IPS-15b (cell line): Measurements from ENCODE around the gene CRYBB3.
"Not testable (repeated sequence)": the region's sequence is repeated elsewhere in the genome, so short reads cannot be mapped to it uniquely, and the experiment has no call there.

Experiments used
- H3K27me3 ChIP-seq: one replicate; pipeline ENCODE4 v1.6.1; 2013; ENCODE audit warnings: low read length; ENCODE audit not compliant: control insufficient read depth, insufficient read depth
- H3K36me3 ChIP-seq: one replicate; pipeline ENCODE4 v1.6.1; 2013; ENCODE audit warnings: low read length; ENCODE audit not compliant: control insufficient read depth, insufficient read depth
- H3K4me1 ChIP-seq: one replicate; pipeline ENCODE4 v1.6.1; 2013; ENCODE audit warnings: mild to moderate bottlenecking, low read length; ENCODE audit not compliant: control insufficient read depth, insufficient read depth
- H3K4me3 ChIP-seq: one replicate; pipeline ENCODE4 v1.5.1; 2013; ENCODE audit warnings: low read depth, low read length
- H3K9ac ChIP-seq: one replicate; pipeline ENCODE4 v1.6.1; 2013; ENCODE audit warnings: low read depth, mild to moderate bottlenecking, low read length
- H3K9me3 ChIP-seq: one replicate; pipeline ENCODE4 v1.6.1; 2013; ENCODE audit warnings: mild to moderate bottlenecking, low read length; ENCODE audit not compliant: control insufficient read depth, insufficient read depth

Gene CRYBB3

DNA sequence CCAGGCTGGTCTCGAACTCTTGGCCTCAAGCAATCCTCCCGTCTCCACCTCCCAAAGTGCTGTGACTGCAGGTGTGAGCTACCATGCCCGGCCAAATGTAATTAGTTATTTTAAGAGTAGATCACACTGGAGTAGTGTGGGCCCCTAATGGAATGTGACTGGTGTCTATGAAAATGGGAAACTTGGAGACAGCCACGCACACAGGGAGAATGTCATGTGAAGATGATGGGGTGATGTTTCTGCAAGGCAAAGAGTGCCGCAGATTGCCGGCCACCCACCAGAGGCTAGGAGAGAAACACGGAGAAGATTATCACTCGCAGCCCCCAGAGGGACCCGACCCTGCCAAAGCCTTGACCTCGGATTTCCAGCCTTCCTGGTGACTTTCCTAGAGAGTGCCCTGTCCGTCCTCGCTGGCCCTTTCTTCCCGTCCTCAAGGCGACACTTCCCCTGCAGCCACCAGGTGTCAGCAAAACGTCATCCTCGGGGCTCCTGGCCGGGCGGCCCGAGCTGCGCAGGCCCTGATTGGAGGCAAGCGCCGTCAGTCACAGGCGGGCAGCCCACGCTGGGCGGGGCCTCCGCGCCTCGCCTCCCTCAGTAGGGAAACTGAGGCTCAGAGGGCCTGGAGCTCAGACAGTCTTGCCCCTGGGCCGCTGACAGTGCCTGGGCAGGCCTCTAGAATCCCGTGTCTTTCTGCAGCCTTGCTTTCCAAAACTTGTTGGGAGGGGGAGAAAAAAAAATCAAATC, 36.1 kb downstream of the CRYBB3 start:
- H3K4me3 ChIP-seq: peak overlapping the region; percentile 13
- H3K9me3 ChIP-seq: no peaks in the 10 kb centered on the region
- no peaks in the 10 kb centered on the region for H3K36me3 ChIP-seq

DNA sequence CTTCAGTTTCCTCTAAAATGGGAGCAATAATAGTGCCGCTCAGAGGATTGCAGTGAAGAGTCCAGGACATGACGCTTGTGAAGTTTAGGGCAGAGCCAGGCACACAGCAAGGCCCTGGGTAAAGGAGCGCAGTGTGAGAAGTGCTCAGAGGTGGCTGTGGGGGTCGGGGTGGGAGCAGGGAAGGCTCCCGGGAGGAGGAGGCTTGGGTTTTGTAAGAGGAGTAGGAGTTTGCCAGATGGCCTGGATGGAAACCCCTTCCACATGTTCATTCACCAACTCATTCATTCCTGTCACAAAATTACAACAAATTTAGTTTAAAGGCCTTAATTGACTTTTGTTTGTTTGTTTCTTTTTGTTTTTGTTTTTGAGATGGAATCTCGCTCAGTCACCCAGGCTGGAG, 36.8 kb downstream of the CRYBB3 start:
- Histone ChIP-seq H3K4me1 (no peaks in the 10 kb centered on the region), H3K4me3 (peak overlapping the region; percentile 13), H3K27me3 (no peaks in the 10 kb centered on the region), H3K36me3 (no peaks in the 10 kb centered on the region), H3K9me3 (no peaks in the 10 kb centered on the region), H3K9ac (no peak overlapping the region)

More for the DNA sequence above, 36.1 kb downstream of the CRYBB3 start:
- H3K4me1 ChIP-seq: no peaks in the 10 kb centered on the region
- no peak overlapping the region for H3K9ac ChIP-seq
- no peaks in the 10 kb centered on the region for H3K27me3 ChIP-seq

DNA sequence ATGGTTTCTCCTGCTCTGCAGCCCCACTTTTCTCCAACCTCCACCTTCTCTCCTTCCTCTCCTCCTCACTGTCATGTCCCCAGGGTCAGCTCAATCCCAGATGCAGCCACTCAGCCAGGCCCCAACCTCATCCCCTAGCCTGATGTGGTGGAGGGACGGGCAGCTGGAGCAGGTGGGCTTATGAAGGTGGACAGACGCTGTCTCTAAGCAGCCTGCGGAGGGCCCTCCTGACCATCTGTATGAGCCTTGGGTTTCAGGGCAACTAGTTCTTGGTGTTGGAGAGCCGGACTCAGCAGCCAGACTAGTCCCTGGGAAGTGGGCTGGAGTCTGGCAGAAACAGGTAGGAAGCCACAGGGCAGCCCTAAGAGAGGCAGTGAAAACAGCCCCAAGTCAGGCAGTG, 37.8 kb downstream of the CRYBB3 start:
- H3K27me3 ChIP-seq: no peaks in the 10 kb centered on the region
- no peaks in the 10 kb centered on the region for H3K36me3 ChIP-seq
- no peak overlapping the region for H3K9ac ChIP-seq
- H3K9me3 ChIP-seq: no peaks in the 10 kb centered on the region
- no peak overlapping the region for H3K4me3 ChIP-seq
- no peaks in the 10 kb centered on the region for H3K4me1 ChIP-seq

DNA sequence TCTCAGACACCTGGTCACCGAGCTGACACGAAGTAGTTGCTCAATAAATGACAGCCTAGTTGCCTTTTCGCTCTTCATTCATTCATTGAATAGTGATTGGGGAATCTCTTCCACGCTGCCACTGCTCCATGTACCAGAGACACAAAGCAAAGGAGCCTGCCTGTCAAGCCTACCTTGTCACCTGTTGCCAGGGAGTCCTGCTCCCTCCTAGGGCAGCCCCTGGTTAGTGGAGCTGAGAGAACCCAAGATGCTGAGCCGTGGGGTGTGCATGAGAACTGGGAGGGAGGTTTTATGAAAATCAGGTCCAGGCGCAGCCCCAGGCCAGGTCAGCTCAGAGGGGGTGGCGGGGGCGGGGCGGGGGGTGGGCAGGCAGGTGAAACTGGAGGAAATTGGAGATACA, 38.4 kb downstream of the CRYBB3 start:
- not testable (repeated sequence) for H3K4me3 ChIP-seq, H3K27me3 ChIP-seq, H3K9ac ChIP-seq, H3K4me1 ChIP-seq, H3K9me3 ChIP-seq, H3K36me3 ChIP-seq

DNA sequence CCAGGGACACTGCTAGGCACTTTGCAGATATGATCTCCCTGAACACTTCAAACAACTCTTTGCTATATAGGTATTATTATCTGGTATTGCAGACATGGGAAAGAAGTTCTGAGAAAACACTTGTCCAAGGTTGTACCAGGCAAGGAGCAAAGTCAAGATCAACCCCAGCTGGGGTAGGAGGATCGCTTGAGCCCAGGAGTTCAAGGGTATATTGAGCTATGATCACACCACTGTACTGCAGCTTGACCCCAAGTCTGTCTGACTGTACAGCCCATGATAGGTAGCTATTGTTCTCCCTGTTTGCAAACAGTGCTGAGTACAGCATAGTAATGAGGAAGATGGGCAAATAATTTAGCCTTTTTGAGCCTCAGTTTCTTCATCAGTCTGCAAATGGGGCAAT, 55.5 kb downstream of the CRYBB3 start:
- H3K4me1 ChIP-seq, H3K4me3 ChIP-seq: not testable (repeated sequence)

More for the DNA sequence above, 55.5 kb downstream of the CRYBB3 start:
- not testable (repeated sequence) for H3K9ac ChIP-seq, H3K36me3 ChIP-seq, H3K9me3 ChIP-seq, H3K27me3 ChIP-seq
